ENCODE data around the gene ZNF892. TPM values are rescaled to one million over a fixed set of nuclear protein-coding genes. Genes with fewer than 3 reads are reported as not detected.

The ZNF892 gene
- total and polyA plus RNA-seq, 9 of the 15 experiments (the other 6 are each of a cell fraction or from before 2014, with no cell fraction given): 0.07 to 0.13 (median 0.09) TPM; not detected in 6

GRCh38 chr2:95206096-95206495 lies 1.2 kb upstream of the ZNF892 start:
- Histone ChIP-seq H3K27me3 (ENCODE audit: control insufficient read depth in 2 of 2, insufficient read depth in 2 of 2, low read length in 2 of 2) (0 out of 5 replicates have a peak, but pooled peaks cover 0 to 2% of the 10 kb centered on the region in 2 experiments), H3K27ac (ENCODE audit: extremely low read depth, low read depth, low read length) (no peak overlapping the region), H4K20me1 (replicated peaks; ENCODE audit: control insufficient read depth, insufficient read depth, low read length) (no peaks in the 10 kb centered on the region), H3K36me3 (ENCODE audit: control insufficient read depth, insufficient read depth, low read length) (no peaks in the 10 kb centered on the region), H3K4me1 (replicated peaks in 1 of 2; ENCODE audit: control insufficient read depth in 2 of 2, insufficient read depth in 2 of 2, low read length in 2 of 2) (peaks cover 0 to 10% of the 10 kb centered on the region in 2 experiments; a peak in 2 of 5 replicates), H3K79me2 (ENCODE audit: control insufficient read depth, insufficient read depth, low read length) (no peaks in the 10 kb centered on the region), H3K9me1 (ENCODE audit: control insufficient read depth, insufficient read depth, low read length) (no peaks in the 10 kb centered on the region), H3K9ac (ENCODE audit: insufficient read depth in 1 of 2, low read depth in 2 of 2, low read length in 2 of 2) (no peak overlapping the region), H3K9me3 (replicated peaks; ENCODE audit: control insufficient read depth, insufficient read depth, low read depth, low read length) (no peaks in the 10 kb centered on the region), H3K4me2 (ENCODE audit: insufficient read depth, low read length) (no peak overlapping the region), H2AFZ (ENCODE audit: low read depth, low read length) (0 out of 2 replicates have a peak overlapping the region, but pooled peaks have one; percentile 17), H3K4me3 (no peak overlapping the region)
- intact Hi-C loops (cut with micrococcal nuclease) (loop anchor here (2.0 to 5.0 kb wide), 2 partner anchors 129 to 183 kb away; no protein-coding TSS in a partner anchor), in situ Hi-C loops (cut with MboI) (no loop called here)
- ATAC-seq (no peak), FAIRE-seq (no peak), DNase-seq (ENCODE audit: extremely low read depth in 1 of 4, low spot score in 3 of 4) (no peak)
- POLR2A ChIA-PET: no interaction called here
- CTCF ChIA-PET (ENCODE audit: low intra/inter-chr PET ratio): interaction anchor here (1.7 kb wide), 1 partner anchor 129 kb away, joined by 11 read pairs; no protein-coding TSS in a partner anchor
- TF ChIP-seq FOXJ2 (tag; IDR thresholded peaks at IDR 0.05) (no peak), FOS (IDR thresholded peaks at IDR 0.05; ENCODE audit: extremely low read depth, insufficient read length) (no peak), PRPF4 (IDR thresholded peaks at IDR 0.05; ENCODE audit: insufficient read depth, low read depth, low read length, poor library complexity, severe bottlenecking) (no peak), HNRNPK (IDR thresholded peaks at IDR 0.05; ENCODE audit: low read depth, low read length, poor library complexity, severe bottlenecking) (no peak), DEAF1 (CRISPR knock-in tag; IDR thresholded peaks at IDR 0.05) (no peak), KLF13 (tag; IDR thresholded peaks at IDR 0.05; ENCODE audit: borderline replicate concordance, low read depth) (no peak), TAF1 (IDR thresholded peaks at IDR 0.05; ENCODE audit: control insufficient read depth, extremely low read depth, insufficient read depth, low read length, severe bottlenecking) (no peak), CHD4 (IDR thresholded peaks at IDR 0.05; ENCODE audit: insufficient read depth, insufficient replicate concordance, low read depth, low read length, poor library complexity, severe bottlenecking) (no peak), ZNF584 (CRISPR knock-in tag; IDR thresholded peaks at IDR 0.05; ENCODE audit: low read depth) (no peak), CGGBP1 (CRISPR knock-in tag; IDR thresholded peaks at IDR 0.05) (no peak), NONO (IDR thresholded peaks at IDR 0.05; ENCODE audit: low read depth in 2 of 2, low read length in 1 of 2) (no peak), MCM7 (IDR thresholded peaks at IDR 0.05) (no peak)
- TF ChIP-seq, protein P1, sequence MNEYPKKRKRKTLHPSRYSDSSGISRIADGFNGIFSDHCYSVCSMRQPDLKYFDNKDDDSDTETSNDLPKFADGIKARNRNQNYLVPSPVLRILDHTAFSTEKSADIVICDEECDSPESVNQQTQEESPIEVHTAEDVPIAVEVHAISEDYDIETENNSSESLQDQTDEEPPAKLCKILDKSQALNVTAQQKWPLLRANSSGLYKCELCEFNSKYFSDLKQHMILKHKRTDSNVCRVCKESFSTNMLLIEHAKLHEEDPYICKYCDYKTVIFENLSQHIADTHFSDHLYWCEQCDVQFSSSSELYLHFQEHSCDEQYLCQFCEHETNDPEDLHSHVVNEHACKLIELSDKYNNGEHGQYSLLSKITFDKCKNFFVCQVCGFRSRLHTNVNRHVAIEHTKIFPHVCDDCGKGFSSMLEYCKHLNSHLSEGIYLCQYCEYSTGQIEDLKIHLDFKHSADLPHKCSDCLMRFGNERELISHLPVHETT (CRISPR knock-in tag; conservative IDR thresholded peaks at IDR 0.05 in 1 of 2, IDR thresholded peaks at IDR 0.05 in 1 of 2): no peak
- no TSS peak for BruUV-seq (replicated peaks)
- WGBS (ENCODE audit: insufficient coverage, low coverage, missing lambda C conversion rate): 44% methylated on average over 10 of the region's 10 CpGs

Data from K562 (cell line).